ENCODE results near the gene NCEH1. TPM values are rescaled to one million over a fixed set of nuclear protein-coding genes. Genes with fewer than 3 reads are reported as not detected.
"Not testable (repeated sequence)": the region's sequence is repeated elsewhere in the genome, so short reads cannot be mapped to it uniquely, and the experiment has no call there.

Gene NCEH1
- total RNA-seq, 2 donors from 2014 or later, result 14.1 to 16.5 TPM

GRCh38 chr3:172669021-172669420 lies 41.8 kb downstream of the NCEH1 start:
- Mint-ChIP-seq H3K4me1 (peaks cover 17% of the 10 kb centered on the region), H3K27ac (no peak overlapping the region)
- WGBS, 2 experiments (ENCODE audit: insufficient coverage in 1 of 2, insufficient read length in 1 of 2), result 90 to 93% methylated on average over 4 of the region's 4 CpGs

GRCh38 chr3:172666873-172667694 lies 43.8 kb downstream of the NCEH1 start:
- no peaks in the 10 kb centered on the region for H3K4me1 ChIP-seq (ENCODE audit: control insufficient read depth, insufficient read depth, low read length)
- Mint-ChIP-seq H3K4me1 (peaks cover 5% of the 10 kb centered on the region), H3K27me3 (ENCODE audit: insufficient read depth) (no peaks in the 10 kb centered on the region), H3K4me3 (no peak overlapping the region), H3K36me3 (ENCODE audit: low read depth) (peaks cover 24% of the 10 kb centered on the region), H3K27ac (peak overlapping the region; percentile 57), H3K9me3 (peaks cover 51% of the 10 kb centered on the region)
- 64 to 87% methylated on average over 6 to 16 of the region's 16 CpGs for WGBS, 2 experiments (ENCODE audit: insufficient coverage in 1 of 2, insufficient read length in 1 of 2)
- TF ChIP-seq CTCF (conservative IDR thresholded peaks at IDR 0.05), result peak; percentile 95
- H3K9ac ChIP-seq (ENCODE audit: extremely low read depth, low read length, poor library complexity, severe bottlenecking), result no peak overlapping the region
- peak; percentile 93 for DNase-seq
- peaks cover 14% of the 10 kb centered on the region for H3K9me3 ChIP-seq (ENCODE audit: control insufficient read depth, low read length)
- H3K27ac ChIP-seq (ENCODE audit: low read depth, low read length), result no peak overlapping the region
- H3K27me3 ChIP-seq (ENCODE audit: control insufficient read depth, insufficient read depth, low read length, poor library complexity, severe bottlenecking), result no peaks in the 10 kb centered on the region
- H3K36me3 ChIP-seq (ENCODE audit: control insufficient read depth, insufficient read depth, low read length), result no peaks in the 10 kb centered on the region
- H3K4me3 ChIP-seq (ENCODE audit: low read length), result no peak overlapping the region

More at GRCh38 chr3:172669021-172669420, 41.8 kb downstream of the NCEH1 start:
- DNase-seq, result no peak
- Mint-ChIP-seq H3K4me3 (no peak overlapping the region), H3K9me3 (peaks cover 42% of the 10 kb centered on the region), H3K27me3 (ENCODE audit: insufficient read depth) (no peaks in the 10 kb centered on the region), H3K36me3 (ENCODE audit: low read depth) (peaks cover 24% of the 10 kb centered on the region)
- H3K4me1 ChIP-seq (ENCODE audit: control insufficient read depth, insufficient read depth, low read length), result no peaks in the 10 kb centered on the region
- H3K36me3 ChIP-seq (ENCODE audit: control insufficient read depth, insufficient read depth, low read length), result no peaks in the 10 kb centered on the region
- H3K4me3 ChIP-seq (ENCODE audit: low read length), result no peak overlapping the region
- H3K27ac ChIP-seq (ENCODE audit: low read depth, low read length), result no peak overlapping the region
- no peak overlapping the region for H3K9ac ChIP-seq (ENCODE audit: extremely low read depth, low read length, poor library complexity, severe bottlenecking)
- no peaks in the 10 kb centered on the region for H3K27me3 ChIP-seq (ENCODE audit: control insufficient read depth, insufficient read depth, low read length, poor library complexity, severe bottlenecking)
- no peak for TF ChIP-seq CTCF (conservative IDR thresholded peaks at IDR 0.05)
- peaks cover 14% of the 10 kb centered on the region for H3K9me3 ChIP-seq (ENCODE audit: control insufficient read depth, low read length)

GRCh38 chr3:172666181-172666872 lies 44.5 kb downstream of the NCEH1 start:
- peak; percentile 47 for DNase-seq
- Histone ChIP-seq H3K9ac (ENCODE audit: extremely low read depth, low read length, poor library complexity, severe bottlenecking) (no peak overlapping the region), H3K4me1 (ENCODE audit: control insufficient read depth, insufficient read depth, low read length) (no peaks in the 10 kb centered on the region), H3K4me3 (ENCODE audit: low read length) (no peak overlapping the region), H3K27ac (ENCODE audit: low read depth, low read length) (no peak overlapping the region), H3K9me3 (ENCODE audit: control insufficient read depth, low read length) (peaks cover 14% of the 10 kb centered on the region), H3K27me3 (ENCODE audit: control insufficient read depth, insufficient read depth, low read length, poor library complexity, severe bottlenecking) (no peaks in the 10 kb centered on the region), H3K36me3 (ENCODE audit: control insufficient read depth, insufficient read depth, low read length) (no peaks in the 10 kb centered on the region)
- Mint-ChIP-seq H3K27ac (peak overlapping the region; percentile 57), H3K36me3 (ENCODE audit: low read depth) (peaks cover 24% of the 10 kb centered on the region), H3K9me3 (peaks cover 57% of the 10 kb centered on the region), H3K4me1 (peaks cover 5% of the 10 kb centered on the region), H3K27me3 (ENCODE audit: insufficient read depth) (no peaks in the 10 kb centered on the region), H3K4me3 (no peak overlapping the region)
- WGBS, 2 experiments (ENCODE audit: insufficient coverage in 1 of 2, insufficient read length in 1 of 2), result 85 to 95% methylated on average over 5 to 10 of the region's 10 CpGs
- TF ChIP-seq CTCF (conservative IDR thresholded peaks at IDR 0.05), result no peak

GRCh38 chr3:172665510-172665909 lies 45.4 kb downstream of the NCEH1 start:
- peaks cover 63% of the 10 kb centered on the region for H3K9me3 Mint-ChIP-seq

GRCh38 chr3:172660421-172660820 lies 50.4 kb downstream of the NCEH1 start:
- not testable (repeated sequence) for H3K27ac Mint-ChIP-seq; H3K4me1 ChIP-seq (ENCODE audit: control insufficient read depth, insufficient read depth, low read length); H3K4me1 Mint-ChIP-seq; H3K27me3 ChIP-seq (ENCODE audit: control insufficient read depth, insufficient read depth, low read length, poor library complexity, severe bottlenecking); H3K27ac ChIP-seq (ENCODE audit: low read depth, low read length); H3K4me3 ChIP-seq (ENCODE audit: low read length); H3K9me3 ChIP-seq (ENCODE audit: control insufficient read depth, low read length); DNase-seq; H3K36me3 ChIP-seq (ENCODE audit: control insufficient read depth, insufficient read depth, low read length); H3K27me3 Mint-ChIP-seq (ENCODE audit: insufficient read depth); H3K4me3 Mint-ChIP-seq; H3K9ac ChIP-seq (ENCODE audit: extremely low read depth, low read length, poor library complexity, severe bottlenecking)
- no CpG with 5 or more reads among the region's 1 CpG for WGBS, 2 experiments (ENCODE audit: insufficient coverage in 1 of 2, insufficient read length in 1 of 2)
- H3K9me3 Mint-ChIP-seq, result peaks cover 34% of the 10 kb centered on the region
- peaks cover 13% of the 10 kb centered on the region for H3K36me3 Mint-ChIP-seq (ENCODE audit: low read depth)

More at GRCh38 chr3:172665510-172665909, 45.4 kb downstream of the NCEH1 start:
- H3K27me3 Mint-ChIP-seq (ENCODE audit: insufficient read depth); H3K27me3 ChIP-seq (ENCODE audit: control insufficient read depth, insufficient read depth, low read length, poor library complexity, severe bottlenecking); H3K27ac ChIP-seq (ENCODE audit: low read depth, low read length); H3K4me3 ChIP-seq (ENCODE audit: low read length); H3K4me1 Mint-ChIP-seq; H3K4me1 ChIP-seq (ENCODE audit: control insufficient read depth, insufficient read depth, low read length); H3K4me3 Mint-ChIP-seq; DNase-seq; H3K9ac ChIP-seq (ENCODE audit: extremely low read depth, low read length, poor library complexity, severe bottlenecking); H3K36me3 ChIP-seq (ENCODE audit: control insufficient read depth, insufficient read depth, low read length); H3K27ac Mint-ChIP-seq: not testable (repeated sequence)
- 93 to 97% methylated on average over 2 to 9 of the region's 9 CpGs for WGBS, 2 experiments (ENCODE audit: insufficient coverage in 1 of 2, insufficient read length in 1 of 2)
- peaks cover 14% of the 10 kb centered on the region for H3K9me3 ChIP-seq (ENCODE audit: control insufficient read depth, low read length)
- peaks cover 26% of the 10 kb centered on the region for H3K36me3 Mint-ChIP-seq (ENCODE audit: low read depth)

Measured in endodermal cell (in vitro differentiated cells).